GM23338 (cell line): Measurements from ENCODE around the gene MAP1LC3A. TPM values are rescaled to one million over a fixed set of nuclear protein-coding genes. Genes with fewer than 3 reads are reported as not detected.

Source experiments
- ATAC-seq: fragments of 200-7000 bp; cut with Tn5 transposase; 3 replicates; pipeline ENCODE4 v1.9.1; 2020
- DNase-seq: peaks from one replicate; pipeline ENCODE4 v3.0.0-alpha.2; 2015; ENCODE audit warnings: low spot score
- H2AFZ ChIP-seq: fragments of 200-600 bp; sonication (generic); 2 replicates; pipeline ENCODE4 v1.8.0; 2016; ENCODE audit warnings: antibody characterized with exemption, mild to moderate bottlenecking, moderate library complexity
- H3F3A ChIP-seq: fragments of 200-600 bp; sonication (generic); replicated peaks from 2 replicates; pipeline ENCODE4 v1.8.0; 2017; ENCODE audit warnings: antibody characterized with exemption, mixed run types, low read depth
- H3K27ac ChIP-seq: fragments of 200-600 bp; sonication (generic); 2 replicates; pipeline ENCODE4 v1.6.1; 2016; ENCODE audit warnings: low read depth
- H3K27me3 ChIP-seq: fragments of 200-600 bp; sonication (generic); 2 replicates; pipeline ENCODE4 v1.8.0; 2016; ENCODE audit warnings: mild to moderate bottlenecking, mixed run types, moderate library complexity; ENCODE audit not compliant: insufficient read depth
- H3K36me3 ChIP-seq: fragments of 200-600 bp; sonication (generic); 2 replicates; pipeline ENCODE4 v1.8.0; 2016; ENCODE audit warnings: mild to moderate bottlenecking; ENCODE audit not compliant: insufficient read depth
- H3K4me1 ChIP-seq: fragments of 200-600 bp; sonication (generic); 2 replicates; pipeline ENCODE4 v1.8.0; 2016; ENCODE audit warnings: mild to moderate bottlenecking, moderate library complexity; ENCODE audit not compliant: insufficient read depth
- H3K4me2 ChIP-seq: fragments of 200-600 bp; sonication (generic); 2 replicates; pipeline ENCODE4 v1.7.1; 2017; ENCODE audit warnings: mixed run types
- H3K4me3 ChIP-seq: fragments of 200-600 bp; sonication (generic); 2 replicates; pipeline ENCODE4 v1.6.1; 2016; ENCODE audit warnings: mixed run types
- H3K79me2 ChIP-seq: fragments of 200-600 bp; sonication (generic); replicated peaks from 2 replicates; pipeline ENCODE4 v1.8.0; 2017; ENCODE audit warnings: mild to moderate bottlenecking; ENCODE audit not compliant: insufficient read depth
- H3K9me2 ChIP-seq: fragments of 200-600 bp; sonication (generic); 2 replicates; pipeline ENCODE4 v1.8.0; 2017; ENCODE audit not compliant: insufficient read depth
- H4K20me1 ChIP-seq: fragments of 200-600 bp; sonication (generic); replicated peaks from 2 replicates; pipeline ENCODE4 v1.8.0; 2017; ENCODE audit warnings: mild to moderate bottlenecking; ENCODE audit not compliant: insufficient read depth
- H3K27ac Mint-ChIP-seq: 2 replicates; pipeline ENCODE4 v1.8.0; 2020; ENCODE audit warnings: inconsistent platforms, mild to moderate bottlenecking, moderate library complexity, mixed read lengths
- H3K27me3 Mint-ChIP-seq: 3 replicates; pipeline ENCODE4 v1.8.0; 2022; ENCODE audit warnings: low read depth, mild to moderate bottlenecking, moderate library complexity, mixed read lengths, inconsistent platforms; ENCODE audit not compliant: insufficient read depth, poor library complexity
- H3K36me3 Mint-ChIP-seq: 3 replicates; pipeline ENCODE4 v1.8.0; 2021; ENCODE audit warnings: low read depth, mild to moderate bottlenecking, inconsistent platforms, moderate library complexity, mixed read lengths
- H3K4me1 Mint-ChIP-seq: 3 replicates; pipeline ENCODE4 v1.8.0; 2020; ENCODE audit warnings: mild to moderate bottlenecking, inconsistent platforms, mixed read lengths
- H3K4me3 Mint-ChIP-seq: 3 replicates; pipeline ENCODE4 v1.8.0; 2021; ENCODE audit warnings: moderate library complexity, mild to moderate bottlenecking, inconsistent platforms, mixed read lengths
- H3K9me3 Mint-ChIP-seq: 3 replicates; pipeline ENCODE4 v1.8.0; 2020; ENCODE audit warnings: moderate library complexity, mild to moderate bottlenecking, inconsistent platforms, mixed read lengths
- CREB1 ChIP-seq: fragments of 250-450 bp; sonication (Bioruptor Pico); IDR thresholded peaks from 2 replicates; pipeline ENCODE4 v1.5.0; 2020; ENCODE audit warnings: low read depth, mild to moderate bottlenecking, moderate library complexity
- CTCF ChIP-seq, 2 experiments: fragments of 200-600 bp in 1 of 2; sonication (generic) in 1 of 2; conservative IDR thresholded peaks; 2 replicates each; pipeline versions ENCODE4 v1.5.1 to v1.6.1; 2016 to 2017; ENCODE audit warnings: antibody characterized with exemption in 2 of 2, low read depth in 2 of 2, mild to moderate bottlenecking in 2 of 2, moderate library complexity in 1 of 2
- EZH2phosphoT487 ChIP-seq: fragments of 200-600 bp; sonication (generic); IDR thresholded peaks from one replicate; pipeline ENCODE4 v1.8.1; 2018; ENCODE audit warnings: antibody characterized with exemption; ENCODE audit not compliant: unreplicated experiment
- JUNB ChIP-seq: IDR thresholded peaks from one replicate; pipeline ENCODE4 v1.6.1; 2016; ENCODE audit warnings: antibody characterized with exemption; ENCODE audit not compliant: unreplicated experiment
- NANOG ChIP-seq: IDR thresholded peaks from 2 replicates; pipeline ENCODE4 v1.6.1; 2016; ENCODE audit warnings: antibody characterized with exemption, borderline replicate concordance
- POLR2AphosphoS5 ChIP-seq: IDR thresholded peaks from 2 replicates; pipeline ENCODE4 v1.6.1; 2016; ENCODE audit warnings: antibody characterized with exemption, low read depth
- ZNF114 ChIP-seq: fragments of 250-450 bp; sonication (Bioruptor Pico); IDR thresholded peaks from 2 replicates; pipeline ENCODE4 v1.5.0; 2020; ENCODE audit warnings: mild to moderate bottlenecking, moderate library complexity
- ZNF331 ChIP-seq: fragments of 250-450 bp; sonication (Bioruptor Pico); IDR thresholded peaks from 2 replicates; pipeline ENCODE4 v1.5.0; 2020; ENCODE audit warnings: low read depth, mild to moderate bottlenecking, moderate library complexity
- polyA plus RNA-seq: library from polyadenylated mRNA; unstranded; fragments of >200 nt; fragmentation: Nextera tagmentation; extraction: Ambion mirVana; gene quantifications from 2 replicates; pipeline ENCODE4 v1.2.1, GENCODE V29; 2016
- total RNA-seq: library from RNA; depleted of rRNA; stranded (reverse); fragments of >200 nt; shearing (Covaris generic); gene quantifications from 2 replicates; pipeline ENCODE4 v1.2.3, GENCODE V29; 2014
- TF ChIP-seq, protein P1 (sequence below): fragments of 250-450 bp; sonication (Bioruptor Pico); IDR thresholded peaks from 2 replicates; pipeline ENCODE4 v1.5.0; 2020; ENCODE audit warnings: mild to moderate bottlenecking, moderate library complexity

Gene MAP1LC3A
- total and polyA plus RNA-seq, 2 experiments from 2014 or later = 15.2 to 15.9 TPM

DNA sequence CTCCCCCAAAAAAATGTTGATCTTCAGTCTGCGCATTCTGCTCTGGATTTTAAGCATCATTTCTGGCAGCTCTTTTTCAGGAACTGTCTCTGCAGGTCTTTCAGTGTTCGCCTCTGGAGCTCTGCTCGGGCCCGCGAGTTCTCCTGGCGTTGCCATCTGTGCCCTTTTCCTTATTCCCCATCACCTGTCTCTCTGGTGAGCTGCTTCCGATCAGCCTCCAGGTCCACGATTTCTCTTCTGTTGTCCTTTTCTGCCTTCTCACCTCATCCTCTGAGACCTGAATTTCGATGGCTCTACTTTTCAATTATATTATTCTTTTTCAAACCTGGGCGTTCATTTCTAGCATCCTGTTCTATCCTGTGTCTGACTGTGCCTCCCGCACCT lies 590 bp upstream of the MAP1LC3A start (continued):
- TF ChIP-seq, protein P1, sequence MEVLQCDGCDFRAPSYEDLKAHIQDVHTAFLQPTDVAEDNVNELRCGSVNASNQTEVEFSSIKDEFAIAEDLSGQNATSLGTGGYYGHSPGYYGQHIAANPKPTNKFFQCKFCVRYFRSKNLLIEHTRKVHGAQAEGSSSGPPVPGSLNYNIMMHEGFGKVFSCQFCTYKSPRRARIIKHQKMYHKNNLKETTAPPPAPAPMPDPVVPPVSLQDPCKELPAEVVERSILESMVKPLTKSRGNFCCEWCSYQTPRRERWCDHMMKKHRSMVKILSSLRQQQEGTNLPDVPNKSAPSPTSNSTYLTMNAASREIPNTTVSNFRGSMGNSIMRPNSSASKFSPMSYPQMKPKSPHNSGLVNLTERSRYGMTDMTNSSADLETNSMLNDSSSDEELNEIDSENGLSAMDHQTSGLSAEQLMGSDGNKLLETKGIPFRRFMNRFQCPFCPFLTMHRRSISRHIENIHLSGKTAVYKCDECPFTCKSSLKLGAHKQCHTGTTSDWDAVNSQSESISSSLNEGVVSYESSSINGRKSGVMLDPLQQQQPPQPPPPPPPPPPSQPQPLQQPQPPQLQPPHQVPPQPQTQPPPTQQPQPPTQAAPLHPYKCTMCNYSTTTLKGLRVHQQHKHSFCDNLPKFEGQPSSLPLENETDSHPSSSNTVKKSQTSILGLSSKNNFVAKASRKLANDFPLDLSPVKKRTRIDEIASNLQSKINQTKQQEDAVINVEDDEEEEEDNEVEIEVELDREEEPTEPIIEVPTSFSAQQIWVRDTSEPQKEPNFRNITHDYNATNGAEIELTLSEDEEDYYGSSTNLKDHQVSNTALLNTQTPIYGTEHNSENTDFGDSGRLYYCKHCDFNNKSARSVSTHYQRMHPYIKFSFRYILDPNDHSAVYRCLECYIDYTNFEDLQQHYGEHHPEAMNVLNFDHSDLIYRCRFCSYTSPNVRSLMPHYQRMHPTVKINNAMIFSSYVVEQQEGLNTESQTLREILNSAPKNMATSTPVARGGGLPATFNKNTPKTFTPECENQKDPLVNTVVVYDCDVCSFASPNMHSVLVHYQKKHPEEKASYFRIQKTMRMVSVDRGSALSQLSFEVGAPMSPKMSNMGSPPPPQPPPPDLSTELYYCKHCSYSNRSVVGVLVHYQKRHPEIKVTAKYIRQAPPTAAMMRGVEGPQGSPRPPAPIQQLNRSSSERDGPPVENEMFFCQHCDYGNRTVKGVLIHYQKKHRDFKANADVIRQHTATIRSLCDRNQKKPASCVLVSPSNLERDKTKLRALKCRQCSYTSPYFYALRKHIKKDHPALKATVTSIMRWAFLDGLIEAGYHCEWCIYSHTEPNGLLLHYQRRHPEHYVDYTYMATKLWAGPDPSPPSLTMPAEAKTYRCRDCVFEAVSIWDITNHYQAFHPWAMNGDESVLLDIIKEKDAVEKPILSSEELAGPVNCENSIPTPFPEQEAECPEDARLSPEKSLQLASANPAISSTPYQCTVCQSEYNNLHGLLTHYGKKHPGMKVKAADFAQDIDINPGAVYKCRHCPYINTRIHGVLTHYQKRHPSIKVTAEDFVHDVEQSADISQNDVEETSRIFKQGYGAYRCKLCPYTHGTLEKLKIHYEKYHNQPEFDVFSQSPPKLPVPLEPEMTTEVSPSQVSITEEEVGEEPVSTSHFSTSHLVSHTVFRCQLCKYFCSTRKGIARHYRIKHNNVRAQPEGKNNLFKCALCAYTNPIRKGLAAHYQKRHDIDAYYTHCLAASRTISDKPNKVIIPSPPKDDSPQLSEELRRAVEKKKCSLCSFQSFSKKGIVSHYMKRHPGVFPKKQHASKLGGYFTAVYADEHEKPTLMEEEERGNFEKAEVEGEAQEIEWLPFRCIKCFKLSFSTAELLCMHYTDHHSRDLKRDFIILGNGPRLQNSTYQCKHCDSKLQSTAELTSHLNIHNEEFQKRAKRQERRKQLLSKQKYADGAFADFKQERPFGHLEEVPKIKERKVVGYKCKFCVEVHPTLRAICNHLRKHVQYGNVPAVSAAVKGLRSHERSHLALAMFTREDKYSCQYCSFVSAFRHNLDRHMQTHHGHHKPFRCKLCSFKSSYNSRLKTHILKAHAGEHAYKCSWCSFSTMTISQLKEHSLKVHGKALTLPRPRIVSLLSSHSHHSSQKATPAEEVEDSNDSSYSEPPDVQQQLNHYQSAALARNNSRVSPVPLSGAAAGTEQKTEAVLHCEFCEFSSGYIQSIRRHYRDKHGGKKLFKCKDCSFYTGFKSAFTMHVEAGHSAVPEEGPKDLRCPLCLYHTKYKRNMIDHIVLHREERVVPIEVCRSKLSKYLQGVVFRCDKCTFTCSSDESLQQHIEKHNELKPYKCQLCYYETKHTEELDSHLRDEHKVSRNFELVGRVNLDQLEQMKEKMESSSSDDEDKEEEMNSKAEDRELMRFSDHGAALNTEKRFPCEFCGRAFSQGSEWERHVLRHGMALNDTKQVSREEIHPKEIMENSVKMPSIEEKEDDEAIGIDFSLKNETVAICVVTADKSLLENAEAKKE (CRISPR knock-in tag) = no peak

- Mint-ChIP-seq H3K27me3 (peaks cover 3% of the 10 kb centered on the region), H3K4me1 (peaks cover 3% of the 10 kb centered on the region; the same call in 2 of the 3 replicates), H3K4me3 (peak overlapping the region; percentile 69), H3K9me3 (no peaks in the 10 kb centered on the region), H3K36me3 (no peaks in the 10 kb centered on the region; the same call in 1 of the 3 replicates), H3K27ac (no peak overlapping the region)
- Histone ChIP-seq H3K36me3 (no peaks in the 10 kb centered on the region), H3K4me3 (peak overlapping the region; percentile 91), H3K4me2 (peak overlapping the region; percentile 77), H3K4me1 (no peaks in the 10 kb centered on the region), H4K20me1 (no peaks in the 10 kb centered on the region; the same call in 1 of the 2 replicates), H3K9me2 (no peaks in the 10 kb centered on the region), H3K27ac (no peak overlapping the region), H3K27me3 (peaks cover 6% of the 10 kb centered on the region; the same call in 1 of the 2 replicates), H2AFZ (no peak overlapping the region), H3K79me2 (no peaks in the 10 kb centered on the region), H3F3A (no peaks in the 10 kb centered on the region)
- ATAC-seq = peak; percentile 7
- peak; percentile 30 for DNase-seq
- TF ChIP-seq CREB1 (CRISPR knock-in tag) (no peak), CTCF (conservative IDR thresholded peaks at IDR 0.05; ENCODE audit: low read depth in 2 of 2) (no peak), ZNF114 (CRISPR knock-in tag) (no peak), NANOG (no peak), ZNF331 (CRISPR knock-in tag) (no peak), POLR2AphosphoS5 (no peak), EZH2phosphoT487 (no peak), JUNB (no peak)
These were observed 1.0 kb downstream of the MAP1LC3A start for GRCh38 chr20:34559311-34560140.
